Panc1 (cell line): Measurements from ENCODE around the gene SMAD9. TPM values are rescaled to one million over a fixed set of nuclear protein-coding genes. Genes with fewer than 3 reads are reported as not detected.

Experiments used
- ATAC-seq: fragments of 200-7000 bp; cut with Tn5 transposase; 2 replicates; pipeline ENCODE4 v1.9.1; 2020; ENCODE audit warnings: mild to moderate bottlenecking, moderate library complexity
- BruUV-seq: library from RNA; stranded (reverse); fragments of 400-500 nt; replicated peaks from 2 replicates; lab custom pipeline; 2021; lab: Mats Ljungman, UMichigan
- CTCF ChIA-PET: fragments of 300-600 bp; sonication (Branson Sonifier 250); formaldehyde crosslinking; loops from one replicate; lab custom pipeline; 2022; ENCODE audit warnings: antibody characterized with exemption; lab: Charles Lee
- POLR2A ChIA-PET: fragments of 300-600 bp; sonication (Branson Sonifier 250); formaldehyde crosslinking; loops from one replicate; lab custom pipeline; 2022; ENCODE audit warnings: antibody characterized with exemption; lab: Charles Lee
- DNase-seq: peaks from one replicate; pipeline ENCODE4 v3.0.0-alpha.2; 2010; ENCODE audit warnings: low read depth, low spot score
- H3K27ac ChIP-seq: 2 replicates; pipeline ENCODE4 v1.5.1; 2011; ENCODE audit warnings: mild to moderate bottlenecking, low read length, inconsistent platforms
- H3K27me3 ChIP-seq: fragments of 200-500 bp; sonication (Bioruptor generic); 2 replicates; pipeline ENCODE4 v1.6.0; 2014; ENCODE audit warnings: low read length, inconsistent platforms; ENCODE audit not compliant: control insufficient read depth, insufficient read depth
- H3K36me3 ChIP-seq: fragments of 200-500 bp; sonication (Bioruptor generic); 2 replicates; pipeline ENCODE4 v1.5.1; 2014; ENCODE audit warnings: inconsistent platforms, mild to moderate bottlenecking, low read length, moderate library complexity; ENCODE audit not compliant: control insufficient read depth, insufficient read depth
- H3K4me1 ChIP-seq: 2 replicates; pipeline ENCODE4 v1.5.1; 2011; ENCODE audit warnings: inconsistent platforms, mild to moderate bottlenecking, low read length, moderate library complexity; ENCODE audit not compliant: control insufficient read depth, insufficient read depth
- H3K4me3 ChIP-seq, 2 experiments: 2 replicates each; pipeline ENCODE4 v1.5.1; 2011 to 2012; ENCODE audit warnings: low read depth in 2 of 2, low read length in 2 of 2, mild to moderate bottlenecking in 2 of 2, inconsistent platforms in 1 of 2, moderate library complexity in 1 of 2
- H3K9me3 ChIP-seq: fragments of 200-500 bp; sonication (Bioruptor generic); 2 replicates; pipeline ENCODE4 v1.5.1; 2014; ENCODE audit warnings: low read depth, mild to moderate bottlenecking, inconsistent platforms, low read length, moderate library complexity; ENCODE audit not compliant: control insufficient read depth, insufficient read depth
- CTCF ChIP-seq: fragments of 450-650 bp; IDR thresholded peaks from 2 replicates; pipeline ENCODE4 v1.5.1; 2017; ENCODE audit warnings: mild to moderate bottlenecking
- POLR2AphosphoS5 ChIP-seq: IDR thresholded peaks from 2 replicates; pipeline ENCODE4 v1.6.1; 2012; ENCODE audit warnings: mild to moderate bottlenecking, low read depth, low read length, moderate library complexity
- SIN3A ChIP-seq: IDR thresholded peaks from 2 replicates; pipeline ENCODE4 v1.6.1; 2012; ENCODE audit warnings: low read depth, mild to moderate bottlenecking, low read length, moderate library complexity, borderline replicate concordance; ENCODE audit not compliant: insufficient read depth
- TCF7L2 ChIP-seq: IDR thresholded peaks from 2 replicates; pipeline ENCODE4 v1.6.1; 2011; ENCODE audit warnings: mild to moderate bottlenecking, low read depth, low read length, inconsistent platforms
- in situ Hi-C: cut with HindIII; loops from 2 replicates; pipeline ENCODE4 v1.10.0; 2016; ENCODE audit warnings: low sequenced_read_pairs, low pct_unique_long_range_greater_than_20kb
- intact Hi-C: fragments of 100-400 bp; cut with micrococcal nuclease; formaldehyde crosslinking; loops from one replicate; pipeline ENCODE4 v1.10.0; 2022; ENCODE audit not compliant: unreplicated experiment
- total RNA-seq: library from RNA; stranded (reverse); gene quantifications from one replicate; pipeline ENCODE4 v1.2.1, GENCODE V29; 2021; ENCODE audit not compliant: unreplicated experiment
- TF ChIP-seq, protein P1 (sequence below), 2 experiments: IDR thresholded peaks; 2 replicates each; pipeline ENCODE4 v1.6.1; 2011 to 2012; ENCODE audit warnings: low read depth in 2 of 2, control low read depth in 1 of 2, low read length in 1 of 2, mild to moderate bottlenecking in 1 of 2, moderate library complexity in 1 of 2; ENCODE audit not compliant: insufficient read depth in 1 of 2

The SMAD9 gene
- total RNA-seq, 1 experiment from 2014 or later = 2.4 TPM

GRCh38 chr13:36820222-36820621, 99.8 kb downstream of the SMAD9 start:
- TF ChIP-seq POLR2AphosphoS5 = no peak
- no peak for TF ChIP-seq SIN3A
- TF ChIP-seq TCF7L2 = no peak
- TF ChIP-seq CTCF = no peak
- TF ChIP-seq, protein P1, sequence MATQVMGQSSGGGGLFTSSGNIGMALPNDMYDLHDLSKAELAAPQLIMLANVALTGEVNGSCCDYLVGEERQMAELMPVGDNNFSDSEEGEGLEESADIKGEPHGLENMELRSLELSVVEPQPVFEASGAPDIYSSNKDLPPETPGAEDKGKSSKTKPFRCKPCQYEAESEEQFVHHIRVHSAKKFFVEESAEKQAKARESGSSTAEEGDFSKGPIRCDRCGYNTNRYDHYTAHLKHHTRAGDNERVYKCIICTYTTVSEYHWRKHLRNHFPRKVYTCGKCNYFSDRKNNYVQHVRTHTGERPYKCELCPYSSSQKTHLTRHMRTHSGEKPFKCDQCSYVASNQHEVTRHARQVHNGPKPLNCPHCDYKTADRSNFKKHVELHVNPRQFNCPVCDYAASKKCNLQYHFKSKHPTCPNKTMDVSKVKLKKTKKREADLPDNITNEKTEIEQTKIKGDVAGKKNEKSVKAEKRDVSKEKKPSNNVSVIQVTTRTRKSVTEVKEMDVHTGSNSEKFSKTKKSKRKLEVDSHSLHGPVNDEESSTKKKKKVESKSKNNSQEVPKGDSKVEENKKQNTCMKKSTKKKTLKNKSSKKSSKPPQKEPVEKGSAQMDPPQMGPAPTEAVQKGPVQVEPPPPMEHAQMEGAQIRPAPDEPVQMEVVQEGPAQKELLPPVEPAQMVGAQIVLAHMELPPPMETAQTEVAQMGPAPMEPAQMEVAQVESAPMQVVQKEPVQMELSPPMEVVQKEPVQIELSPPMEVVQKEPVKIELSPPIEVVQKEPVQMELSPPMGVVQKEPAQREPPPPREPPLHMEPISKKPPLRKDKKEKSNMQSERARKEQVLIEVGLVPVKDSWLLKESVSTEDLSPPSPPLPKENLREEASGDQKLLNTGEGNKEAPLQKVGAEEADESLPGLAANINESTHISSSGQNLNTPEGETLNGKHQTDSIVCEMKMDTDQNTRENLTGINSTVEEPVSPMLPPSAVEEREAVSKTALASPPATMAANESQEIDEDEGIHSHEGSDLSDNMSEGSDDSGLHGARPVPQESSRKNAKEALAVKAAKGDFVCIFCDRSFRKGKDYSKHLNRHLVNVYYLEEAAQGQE (IDR thresholded peaks at IDR 0.05; ENCODE audit: insufficient read depth in 1 of 2, low read depth in 2 of 2, low read length in 1 of 2) = no peak
- ATAC-seq (peak; percentile 8; the same call in 1 of the 2 replicates), DNase-seq (no peak)
- H3K36me3 ChIP-seq = no peaks in the 10 kb centered on the region; the same call in 1 of the 2 replicates
- H3K27ac ChIP-seq = peak overlapping the region; percentile 48
- POLR2A ChIA-PET = no interaction called here
- in situ Hi-C loops = no loop called here
- H3K4me3 ChIP-seq = peak overlapping the region; percentile 70 to 76
- CTCF ChIA-PET = no interaction called here
- intact Hi-C loops = no loop called here
- peaks cover 4% of the 10 kb centered on the region; the same call in 1 of the 2 replicates for H3K27me3 ChIP-seq
- peaks cover 9% of the 10 kb centered on the region; the same call in 1 of the 2 replicates for H3K4me1 ChIP-seq
- no TSS peak for BruUV-seq
- no peaks in the 10 kb centered on the region for H3K9me3 ChIP-seq

- intact Hi-C loops (no loop called here), in situ Hi-C loops (no loop called here)
- Histone ChIP-seq H3K27ac (peak overlapping the region; percentile 57; the same call in 1 of the 2 replicates), H3K4me1 (peaks cover 9% of the 10 kb centered on the region; the same call in 1 of the 2 replicates), H3K9me3 (no peaks in the 10 kb centered on the region), H3K4me3 (peak overlapping the region; percentile 70 to 76), H3K27me3 (peaks cover 4% of the 10 kb centered on the region; the same call in 1 of the 2 replicates), H3K36me3 (no peaks in the 10 kb centered on the region)
- DNase-seq (no peak), ATAC-seq (peak; percentile 44)
- TF ChIP-seq SIN3A (no peak), TCF7L2 (no peak), POLR2AphosphoS5 (no peak), CTCF (no peak)
- TF ChIP-seq, protein P1 (IDR thresholded peaks at IDR 0.05; ENCODE audit: insufficient read depth in 1 of 2, low read depth in 2 of 2, low read length in 1 of 2) = no peak
- POLR2A ChIA-PET = no interaction called here
- no TSS peak for BruUV-seq
- CTCF ChIA-PET = no interaction called here
Observed at GRCh38 chr13:36819739-36820090, 100.3 kb downstream of the SMAD9 start.
